Psoas muscle (tissue), 8 donors: ENCODE results near the gene ALG12. TPM values are rescaled to one million over a fixed set of nuclear protein-coding genes. Genes with fewer than 3 reads are reported as not detected.

ENCODE experiments used
- ATAC-seq, 4 donors: fragments of 200-7000 bp; cut with Tn5 transposase; one replicate each; pipeline ENCODE4 v1.9.1; 2020; ENCODE audit warnings: moderate library complexity in 3 of 4, mild to moderate bottlenecking in 2 of 4
- DNase-seq, 2 donors: peaks; one replicate each; pipeline ENCODE4 v3.0.0-alpha.2; 2020
- H3K27ac ChIP-seq: fragments of 200-600 bp; one replicate; pipeline ENCODE4 v1.8.0; 2022
- H3K27me3 ChIP-seq, 3 donors: fragments of 200-600 bp in 1 of 3; one replicate each; pipeline versions ENCODE4 v1.6.1 to v1.8.0; 2013 to 2022; ENCODE audit warnings: low read length in 2 of 3, mild to moderate bottlenecking in 2 of 3, moderate library complexity in 1 of 3; ENCODE audit not compliant: insufficient read depth in 3 of 3
- H3K36me3 ChIP-seq, 2 donors: fragments of 200-600 bp in 1 of 2; one replicate each; pipeline versions ENCODE4 v1.6.1 to v1.8.0; 2013 to 2022; ENCODE audit warnings: low read depth in 1 of 2, mild to moderate bottlenecking in 1 of 2, moderate library complexity in 1 of 2; ENCODE audit not compliant: insufficient read depth in 1 of 2
- H3K4me1 ChIP-seq: fragments of 200-600 bp; one replicate; pipeline ENCODE4 v1.8.0; 2022
- H3K4me3 ChIP-seq: fragments of 200-600 bp; one replicate; pipeline ENCODE4 v1.8.0; 2022; ENCODE audit warnings: mild to moderate bottlenecking
- H3K9me3 ChIP-seq: fragments of 200-600 bp; one replicate; pipeline ENCODE4 v1.8.0; 2022
- WGBS, 3 donors: extraction: QIAGEN DNeasy Blood & Tissue Kit; methylation state at CpG; one replicate each; pipeline versions ENCODE4 v1.1.6 to v1.1.7; 2013; 5-methylcytosine and 5-hydroxymethylcytosine counted together
- intact Hi-C, 2 donors: fragments of 100-400 bp; cut with DNase I; formaldehyde crosslinking; loops; one replicate each; pipeline versions ENCODE4 v1.11.0 to v1.14.2; 2022
- polyA plus RNA-seq, 3 donors: library from polyadenylated mRNA; stranded (reverse); fragments of 200-250 nt; gene quantifications; one replicate each; pipeline ENCODE4 v1.2.3, GENCODE V29; 2013
- total RNA-seq, 4 donors: library from RNA; stranded (reverse); fragmentation: NEBNext Ultra II Directional in 2 of 4; extraction: Animal tissue kit (Norgen Biotek cat#: 25700) in 2 of 4; gene quantifications; one replicate each; pipeline versions ENCODE4 v1.2.1 to v1.2.4, GENCODE V29; 2021 to 2023
- TF ChIP-seq, protein P1 (sequence below): fragments of 200-600 bp; IDR thresholded peaks from one replicate; pipeline ENCODE4 v1.8.0; 2022; ENCODE audit warnings: antibody characterized with exemption
- donor health status: healthy with polysubstance abuse.
- donor health status: DM: no; HTN: no; CAD: no; lungs with moderate emphysema.
- donor health status: Bipolar disorder and iron deficiency.
- donor health status: healthy.
- donor health status: DM: yes; HTN: yes; CAD: no.
- donor health status: DM: no; HTN: no; CAD: no.
- donor health status: DM: no; HTN: no; CAD: no.
- donor health status: DM: yes; HTN: yes; CAD: no.

Gene ALG12
- total and polyA plus RNA-seq, 7 donors, result 6.5 to 11.0 (median 8.2) TPM

DNA sequence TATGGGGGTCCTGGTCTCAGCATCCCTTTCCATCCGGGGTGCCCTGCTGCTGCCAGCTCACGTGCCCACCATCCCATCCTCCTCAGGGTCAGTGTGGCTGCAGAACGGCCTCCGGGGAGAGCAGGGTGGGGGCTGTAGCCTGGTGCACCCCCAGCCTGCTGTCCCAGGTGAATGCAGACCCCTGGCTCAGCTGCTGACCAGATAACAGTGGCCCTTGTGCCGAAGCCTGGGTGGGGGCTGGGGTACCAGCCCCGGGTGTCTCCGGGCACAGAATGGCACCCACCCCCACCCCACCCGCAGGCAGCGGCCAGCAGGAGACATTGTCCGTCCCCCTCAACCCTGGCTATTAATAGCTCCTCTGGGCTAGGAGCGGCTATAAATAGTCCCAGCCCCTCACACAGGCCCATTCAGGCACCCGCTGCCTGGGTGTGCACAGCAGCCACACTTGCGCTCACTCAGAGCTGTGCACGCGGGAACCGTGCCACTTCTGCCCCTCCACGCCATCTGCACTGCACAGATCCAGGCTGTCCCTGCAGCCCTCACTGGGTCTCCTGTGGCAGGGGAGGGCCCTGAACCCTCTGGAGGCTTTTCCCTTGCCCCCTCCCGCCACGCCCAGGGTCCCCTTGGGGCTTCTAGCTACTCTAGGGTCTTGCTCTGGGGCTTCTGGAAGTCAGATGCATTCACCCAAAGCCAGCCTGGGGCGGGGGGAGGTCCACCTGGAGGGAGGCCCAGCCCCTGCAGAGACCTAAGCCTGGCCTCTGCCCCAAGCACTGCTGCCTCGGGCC, 18.9 kb upstream of the ALG12 start:
- Histone ChIP-seq H3K36me3 (no peaks in the 10 kb centered on the region), H3K4me1 (peaks cover 48% of the 10 kb centered on the region), H3K4me3 (peak overlapping the region; percentile 73), H3K9me3 (no peaks in the 10 kb centered on the region), H3K27ac (peak overlapping the region; percentile 95), H3K27me3 (no peaks in the 10 kb centered on the region)
- TF ChIP-seq, protein P1, sequence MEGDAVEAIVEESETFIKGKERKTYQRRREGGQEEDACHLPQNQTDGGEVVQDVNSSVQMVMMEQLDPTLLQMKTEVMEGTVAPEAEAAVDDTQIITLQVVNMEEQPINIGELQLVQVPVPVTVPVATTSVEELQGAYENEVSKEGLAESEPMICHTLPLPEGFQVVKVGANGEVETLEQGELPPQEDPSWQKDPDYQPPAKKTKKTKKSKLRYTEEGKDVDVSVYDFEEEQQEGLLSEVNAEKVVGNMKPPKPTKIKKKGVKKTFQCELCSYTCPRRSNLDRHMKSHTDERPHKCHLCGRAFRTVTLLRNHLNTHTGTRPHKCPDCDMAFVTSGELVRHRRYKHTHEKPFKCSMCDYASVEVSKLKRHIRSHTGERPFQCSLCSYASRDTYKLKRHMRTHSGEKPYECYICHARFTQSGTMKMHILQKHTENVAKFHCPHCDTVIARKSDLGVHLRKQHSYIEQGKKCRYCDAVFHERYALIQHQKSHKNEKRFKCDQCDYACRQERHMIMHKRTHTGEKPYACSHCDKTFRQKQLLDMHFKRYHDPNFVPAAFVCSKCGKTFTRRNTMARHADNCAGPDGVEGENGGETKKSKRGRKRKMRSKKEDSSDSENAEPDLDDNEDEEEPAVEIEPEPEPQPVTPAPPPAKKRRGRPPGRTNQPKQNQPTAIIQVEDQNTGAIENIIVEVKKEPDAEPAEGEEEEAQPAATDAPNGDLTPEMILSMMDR, result no peak
- 16 to 37% (median 21%) methylated on average over 17 to 21 of the region's 21 CpGs for WGBS, 3 donors
- DNase-seq (peak in 1 of 2 donors; percentile 77), ATAC-seq (peak; percentile 10 to 32 (median 26))
- intact Hi-C loops, result loop anchor here (2.0 to 10.0 kb wide), 2 partner anchors 24 to 268 kb away; partner anchors contain the start of genes PIM3 (in 1 of the 2) and SELENOO (in 1 of the 2)

DNA sequence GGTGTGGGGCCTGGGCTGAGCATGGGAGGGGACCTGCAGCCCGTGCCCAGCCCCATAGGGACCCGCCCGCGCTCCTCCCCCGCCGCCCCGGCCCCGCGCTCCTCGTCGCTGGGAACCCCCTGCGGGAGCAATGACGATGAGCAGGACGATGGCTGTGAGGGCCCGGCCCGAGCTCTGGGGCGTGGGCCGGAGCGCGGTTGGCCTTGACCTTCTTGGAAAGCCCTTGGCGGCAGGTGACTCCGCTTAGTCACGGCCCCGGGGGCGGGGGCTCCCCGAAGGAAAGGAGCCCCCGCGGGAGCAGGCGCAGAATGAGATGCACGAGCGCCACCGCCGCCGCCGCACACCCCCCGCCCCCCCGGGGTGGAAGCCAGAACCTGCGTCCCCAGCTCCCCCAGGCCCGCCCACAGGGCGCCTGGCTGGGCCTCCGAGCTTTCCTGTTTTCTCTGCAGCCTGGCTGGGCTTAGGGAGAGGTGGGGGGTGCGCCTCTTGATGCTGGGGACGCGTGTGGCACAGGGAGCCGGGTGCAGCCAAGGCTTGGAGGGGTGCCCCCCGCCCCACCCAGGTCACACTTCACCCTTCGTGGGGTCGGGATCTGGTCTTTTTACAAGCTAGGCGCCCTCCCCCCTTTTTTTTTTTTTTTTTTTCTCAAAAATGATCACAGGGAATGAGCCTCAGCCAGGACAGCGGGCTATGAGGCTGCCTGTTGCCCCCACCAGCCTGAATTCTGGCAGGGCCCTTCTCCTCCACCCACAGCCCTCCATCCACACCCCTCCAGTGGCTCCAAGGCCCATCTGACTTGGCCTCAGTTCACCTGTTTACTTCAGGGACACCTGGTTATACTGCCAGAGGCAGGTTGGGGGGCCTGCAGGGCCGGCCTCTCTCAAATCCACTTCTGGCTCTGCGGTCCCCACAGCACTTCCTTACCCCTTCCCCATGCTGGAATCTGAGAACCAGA, 18.1 kb upstream of the ALG12 start:
- WGBS, 3 donors, result 2 to 7% (median 4%) methylated on average over 9 to 52 of the region's 52 CpGs
- Histone ChIP-seq H3K4me3 (peak overlapping the region; percentile 73), H3K9me3 (no peaks in the 10 kb centered on the region), H3K27ac (peak overlapping the region; percentile 95), H3K4me1 (peaks cover 52% of the 10 kb centered on the region), H3K27me3 (no peaks in the 10 kb centered on the region), H3K36me3 (no peaks in the 10 kb centered on the region)
- DNase-seq (peak; percentile 96 to 97), ATAC-seq (peak; percentile 67 to 76 (median 73))
- TF ChIP-seq, protein P1, result no peak
- intact Hi-C loops, result loop anchor here (2.0 to 10.0 kb wide), 2 partner anchors 25 to 269 kb away; partner anchors contain the start of genes PIM3 (in 1 of the 2) and SELENOO (in 1 of the 2)

DNA sequence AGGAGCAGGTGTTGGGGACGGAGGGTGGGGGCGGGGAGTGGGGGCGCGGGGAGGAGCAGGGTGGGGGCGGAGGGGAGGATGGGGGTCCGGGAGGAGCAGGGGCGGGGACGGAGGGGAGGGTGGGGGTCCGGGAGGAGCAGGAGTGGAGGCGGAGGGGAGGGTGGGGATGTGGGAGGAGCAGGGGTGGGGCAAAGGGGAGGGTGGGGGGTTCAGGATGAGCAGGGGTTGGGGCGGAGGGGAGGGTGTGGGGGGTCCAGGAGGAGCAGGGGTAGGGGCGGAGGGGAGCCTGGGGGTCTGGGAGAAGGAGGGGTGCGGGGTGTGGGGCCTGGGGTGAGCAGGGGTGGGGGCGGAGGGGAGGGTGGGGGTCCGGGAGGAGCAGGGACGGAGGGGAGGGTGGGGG, 17.3 kb upstream of the ALG12 start:
- H3K27ac ChIP-seq, result peak overlapping the region; percentile 95

DNA sequence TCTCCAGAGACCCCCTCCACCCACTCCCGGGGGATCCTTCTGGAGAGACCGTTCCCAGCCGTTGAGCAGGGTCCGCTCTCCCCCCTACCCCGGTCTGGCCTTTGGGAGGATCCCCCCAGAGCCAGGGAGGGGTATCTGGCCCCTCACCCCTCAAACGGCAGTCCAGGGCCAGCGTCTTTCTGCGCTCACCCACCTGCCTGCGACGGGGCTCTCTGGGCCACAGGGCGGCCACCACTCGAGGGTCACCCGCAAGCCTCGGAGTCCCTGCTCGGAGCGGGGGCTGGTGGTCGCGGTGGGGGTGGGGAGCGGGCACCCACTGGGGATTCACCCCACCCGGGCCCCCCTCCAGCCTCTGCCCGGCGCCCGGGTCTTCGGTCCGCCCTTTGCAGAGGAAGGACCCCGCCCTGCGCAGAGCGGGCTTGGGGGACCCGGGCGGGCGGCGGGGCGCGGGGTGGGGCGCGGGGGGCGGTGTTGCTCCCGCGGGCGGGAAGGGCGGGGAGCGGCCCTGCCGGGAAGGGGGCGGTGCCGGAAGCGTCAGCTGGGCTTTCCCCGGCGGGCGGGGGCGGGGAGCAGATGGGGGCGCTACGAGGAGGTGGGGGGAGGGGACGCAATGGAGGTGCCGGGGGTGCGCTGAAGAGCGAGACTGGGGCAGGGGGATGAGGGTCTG, 16.8 kb upstream of the ALG12 start:
- peak overlapping the region; percentile 95 for H3K27ac ChIP-seq
- H3K27me3 ChIP-seq, result no peaks in the 10 kb centered on the region
- peak; percentile 92 to 95 for DNase-seq
- WGBS, 3 donors, result 3 to 6% (median 4%) methylated on average over 20 to 56 of the region's 56 CpGs
- H3K4me1 ChIP-seq, result peaks cover 59% of the 10 kb centered on the region
- no peaks in the 10 kb centered on the region for H3K9me3 ChIP-seq
- intact Hi-C loops, result loop anchor here (2.0 to 10.0 kb wide), 3 partner anchors 26 to 272 kb away; partner anchors contain the start of genes PIM3 (in 1 of the 2) and SELENOO (in 1 of the 2)
- TF ChIP-seq, protein P1, result no peak
- no peaks in the 10 kb centered on the region for H3K36me3 ChIP-seq
- H3K4me3 ChIP-seq, result peak overlapping the region; percentile 73
- ATAC-seq, result peak; percentile 18 to 37 (median 30)

More for the DNA sequence above, 17.3 kb upstream of the ALG12 start:
- no peak for ATAC-seq
- TF ChIP-seq, protein P1, result no peak
- Histone ChIP-seq H3K4me1 (peaks cover 58% of the 10 kb centered on the region), H3K9me3 (no peaks in the 10 kb centered on the region), H3K27me3 (no peaks in the 10 kb centered on the region), H3K36me3 (no peaks in the 10 kb centered on the region), H3K4me3 (peak overlapping the region; percentile 73)
- 7 to 10% (median 10%) methylated on average over 6 to 16 of the region's 16 CpGs for WGBS, 3 donors
- peak in 1 of 2 donors; percentile 62 for DNase-seq
- intact Hi-C loops, result loop anchor here in 1 of 2 donors (2.0 to 10.0 kb wide), 2 partner anchors 25 to 269 kb away; partner anchors contain the start of genes PIM3 and SELENOO
